ENCODE measurements around the gene ZDHHC11. TPM values are rescaled to one million over a fixed set of nuclear protein-coding genes. Genes with fewer than 3 reads are reported as not detected.

The ZDHHC11 gene, protein sequence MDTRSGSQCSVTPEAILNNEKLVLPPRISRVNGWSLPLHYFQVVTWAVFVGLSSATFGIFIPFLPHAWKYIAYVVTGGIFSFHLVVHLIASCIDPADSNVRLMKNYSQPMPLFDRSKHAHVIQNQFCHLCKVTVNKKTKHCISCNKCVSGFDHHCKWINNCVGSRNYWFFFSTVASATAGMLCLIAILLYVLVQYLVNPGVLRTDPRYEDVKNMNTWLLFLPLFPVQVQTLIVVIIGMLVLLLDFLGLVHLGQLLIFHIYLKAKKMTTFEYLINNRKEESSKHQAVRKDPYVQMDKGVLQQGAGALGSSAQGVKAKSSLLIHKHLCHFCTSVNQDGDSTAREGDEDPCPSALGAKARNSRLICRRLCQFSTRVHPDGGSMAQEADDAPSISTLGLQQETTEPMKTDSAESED
- polyA plus RNA-seq (2013, experiment 1 of 2) = 0.72 TPM
- 0.79 TPM for polyA plus RNA-seq (2013, experiment 2 of 2)

DNA sequence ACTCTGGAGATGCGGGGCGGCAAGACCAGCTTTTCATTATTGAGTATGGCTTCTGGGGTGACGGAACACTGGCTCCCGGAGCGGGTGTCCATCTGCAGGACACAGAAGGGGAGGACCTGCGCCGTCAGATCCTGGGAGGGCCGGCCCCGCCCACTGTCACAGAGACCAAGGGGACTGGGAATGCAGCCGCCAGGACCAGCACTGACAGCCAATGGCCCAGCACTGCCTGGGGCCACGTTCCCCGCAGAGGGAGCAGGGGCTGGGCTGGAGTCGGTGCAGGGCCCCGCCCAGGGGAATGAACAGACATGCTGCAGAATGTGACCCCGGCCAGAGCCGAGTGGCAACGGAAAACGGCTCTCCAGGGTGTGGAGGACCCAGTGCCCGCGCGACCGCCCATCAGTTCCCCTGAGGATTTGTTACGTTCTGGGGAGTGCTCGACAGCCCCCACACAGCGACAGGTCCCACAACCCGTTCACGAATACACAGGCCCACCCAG lies at the start of gene ZDHHC11:
Gene ZDHHC11 (minus strand): TSS at position 476 of the 496 bp plus-strand sequence. CDS start 384 bp downstream, at position 92.
- peaks cover 4 to 49% of the 10 kb centered on the region in 2 experiments for H3K27me3 ChIP-seq (ENCODE audit: control insufficient read depth in 1 of 2, insufficient read depth in 1 of 2, low read length in 2 of 2)
- H3K4me3 ChIP-seq (ENCODE audit: insufficient read depth in 1 of 2, low read depth in 1 of 2, low read length in 2 of 2) = no peak within 1 kb of the TSS
- no peak within 1 kb of the TSS for H4K91ac ChIP-seq (ENCODE audit: low read length)
- H2AFZ ChIP-seq (ENCODE audit: low read depth, low read length) = no peak within 1 kb of the TSS
- no peak within 1 kb of the TSS for H3K4me2 ChIP-seq (ENCODE audit: low read length, poor library complexity, severe bottlenecking)
- H3K79me1 ChIP-seq (replicated peaks; ENCODE audit: low read length, poor library complexity, severe bottlenecking) = no peaks in the 10 kb centered on the region
- WGBS = 89% methylated on average over 26 of the region's 27 CpGs
- no peak within 1 kb of the TSS for H3K4ac ChIP-seq (ENCODE audit: low read depth in 1 of 2, low read length in 2 of 2)
- peak within 1 kb of the TSS; percentile 29 for H3K9ac ChIP-seq (ENCODE audit: low read length)
- no peak within 1 kb of the TSS for H2BK5ac ChIP-seq (ENCODE audit: low read depth, low read length, poor library complexity, severe bottlenecking)
- peak within 1 kb of the TSS in 1 of 2 experiments; percentile 58 for H3K14ac ChIP-seq (ENCODE audit: low read length in 2 of 2)
- H3K18ac ChIP-seq (ENCODE audit: low read depth in 1 of 2, low read length in 2 of 2) = no peak within 1 kb of the TSS
- H2BK15ac ChIP-seq (ENCODE audit: low read depth, poor library complexity, severe bottlenecking) = no peak within 1 kb of the TSS
- H2AK5ac ChIP-seq (ENCODE audit: low read length, severe bottlenecking) = no peak within 1 kb of the TSS
- H2BK12ac ChIP-seq (ENCODE audit: low read length in 2 of 2) = no peak within 1 kb of the TSS
- H3K4me1 ChIP-seq (ENCODE audit: control insufficient read depth, insufficient read depth, low read depth, low read length) = peaks cover 2% of the 10 kb centered on the region
- no peaks in the 10 kb centered on the region for H3K36me3 ChIP-seq (ENCODE audit: control insufficient read depth in 1 of 2, insufficient read depth in 2 of 2, low read depth in 1 of 2, low read length in 2 of 2)
- no peak within 1 kb of the TSS for H3K23ac ChIP-seq (ENCODE audit: low read length in 2 of 2)
- no peak within 1 kb of the TSS for H3K27ac ChIP-seq (ENCODE audit: low read length, poor library complexity, severe bottlenecking)
- no peak for DNase-seq
- H4K8ac ChIP-seq (ENCODE audit: low read length) = no peak within 1 kb of the TSS
- H3K9me3 ChIP-seq (ENCODE audit: control insufficient read depth, low read length) = no peaks in the 10 kb centered on the region
- H2BK120ac ChIP-seq (ENCODE audit: low read depth, low read length) = no peak within 1 kb of the TSS

DNA sequence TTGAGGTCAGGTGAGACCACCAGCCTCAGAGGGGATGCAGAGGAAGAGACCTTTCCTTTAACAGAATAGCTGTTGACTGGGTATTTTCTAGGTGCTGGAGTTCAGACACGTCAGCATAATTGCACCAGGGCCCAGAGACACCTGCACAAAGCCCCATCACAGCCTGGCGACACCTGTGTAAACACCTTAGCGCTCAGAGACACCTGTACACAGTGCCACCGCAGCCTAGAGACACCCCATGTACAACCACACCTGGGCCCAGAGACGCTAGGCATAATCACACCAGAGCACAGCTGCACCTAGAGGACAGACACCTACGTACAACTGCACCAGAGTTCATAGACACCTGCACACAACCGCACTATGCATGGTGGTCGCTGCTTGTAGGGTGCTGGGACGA lies 42.9 kb upstream of the ZDHHC11 start:
- Histone ChIP-seq H3K4ac (ENCODE audit: low read depth in 1 of 2, low read length in 2 of 2) (no peak overlapping the region), H4K91ac (ENCODE audit: low read length) (peak overlapping the region; percentile 48), H3K4me2 (ENCODE audit: low read length, poor library complexity, severe bottlenecking) (no peak overlapping the region), H2BK5ac (ENCODE audit: low read depth, low read length, poor library complexity, severe bottlenecking) (no peak overlapping the region), H3K14ac (ENCODE audit: low read length in 2 of 2) (no peak overlapping the region), H2BK120ac (ENCODE audit: low read depth, low read length) (no peak overlapping the region), H3K27me3 (ENCODE audit: control insufficient read depth in 1 of 2, insufficient read depth in 1 of 2, low read length in 2 of 2) (no peaks in the 10 kb centered on the region), H4K8ac (ENCODE audit: low read length) (no peak overlapping the region), H3K27ac (ENCODE audit: low read length, poor library complexity, severe bottlenecking) (no peak overlapping the region), H3K23ac (ENCODE audit: low read length in 2 of 2) (no peak overlapping the region), H2BK12ac (ENCODE audit: low read length in 2 of 2) (no peak overlapping the region), H3K9ac (ENCODE audit: low read length) (peak overlapping the region; percentile 96), H2AFZ (ENCODE audit: low read depth, low read length) (no peak overlapping the region), H3K9me3 (ENCODE audit: control insufficient read depth, low read length) (no peaks in the 10 kb centered on the region), H3K4me1 (ENCODE audit: control insufficient read depth, insufficient read depth, low read depth, low read length) (peaks cover 25% of the 10 kb centered on the region), H3K36me3 (ENCODE audit: control insufficient read depth in 1 of 2, insufficient read depth in 2 of 2, low read depth in 1 of 2, low read length in 2 of 2) (peaks cover 32 to 39% of the 10 kb centered on the region in 2 experiments), H2AK5ac (ENCODE audit: low read length, severe bottlenecking) (no peak overlapping the region), H3K18ac (ENCODE audit: low read depth in 1 of 2, low read length in 2 of 2) (no peak overlapping the region), H2BK15ac (ENCODE audit: low read depth, poor library complexity, severe bottlenecking) (no peak overlapping the region), H3K79me1 (replicated peaks; ENCODE audit: low read length, poor library complexity, severe bottlenecking) (peaks cover 50% of the 10 kb centered on the region), H3K4me3 (ENCODE audit: insufficient read depth in 1 of 2, low read depth in 1 of 2, low read length in 2 of 2) (peak overlapping the region; percentile 31 to 98)
- DNase-seq = no peak
- 89% methylated on average over 9 of the region's 9 CpGs for WGBS

GRCh38 chr5:893137-893506 lies 42.3 kb upstream of the ZDHHC11 start:
- no peak for DNase-seq
- Histone ChIP-seq H3K23ac (ENCODE audit: low read length in 2 of 2) (no peak overlapping the region), H3K9me3 (ENCODE audit: control insufficient read depth, low read length) (no peaks in the 10 kb centered on the region), H2BK12ac (ENCODE audit: low read length in 2 of 2) (no peak overlapping the region), H2AK5ac (ENCODE audit: low read length, severe bottlenecking) (no peak overlapping the region), H3K9ac (ENCODE audit: low read length) (peak overlapping the region; percentile 96), H2AFZ (ENCODE audit: low read depth, low read length) (peak overlapping the region; percentile 96), H4K91ac (ENCODE audit: low read length) (no peak overlapping the region), H3K36me3 (ENCODE audit: control insufficient read depth in 1 of 2, insufficient read depth in 2 of 2, low read depth in 1 of 2, low read length in 2 of 2) (peaks cover 33 to 45% of the 10 kb centered on the region in 2 experiments), H3K4me2 (ENCODE audit: low read length, poor library complexity, severe bottlenecking) (peak overlapping the region; percentile 90), H4K8ac (ENCODE audit: low read length) (no peak overlapping the region), H3K14ac (ENCODE audit: low read length in 2 of 2) (peak overlapping the region in 1 of 2 experiments; percentile 94), H3K18ac (ENCODE audit: low read depth in 1 of 2, low read length in 2 of 2) (peak overlapping the region in 1 of 2 experiments; percentile 53), H3K4me1 (ENCODE audit: control insufficient read depth, insufficient read depth, low read depth, low read length) (peaks cover 25% of the 10 kb centered on the region), H2BK5ac (ENCODE audit: low read depth, low read length, poor library complexity, severe bottlenecking) (no peak overlapping the region), H2BK120ac (ENCODE audit: low read depth, low read length) (no peak overlapping the region), H2BK15ac (ENCODE audit: low read depth, poor library complexity, severe bottlenecking) (no peak overlapping the region), H3K4ac (ENCODE audit: low read depth in 1 of 2, low read length in 2 of 2) (no peak overlapping the region), H3K27ac (ENCODE audit: low read length, poor library complexity, severe bottlenecking) (no peak overlapping the region), H3K4me3 (ENCODE audit: insufficient read depth in 1 of 2, low read depth in 1 of 2, low read length in 2 of 2) (peak overlapping the region; percentile 98), H3K27me3 (ENCODE audit: control insufficient read depth in 1 of 2, insufficient read depth in 1 of 2, low read length in 2 of 2) (no peaks in the 10 kb centered on the region), H3K79me1 (replicated peaks; ENCODE audit: low read length, poor library complexity, severe bottlenecking) (peaks cover 50% of the 10 kb centered on the region)
- WGBS = 1% methylated on average over 31 of the region's 31 CpGs

All from mesenchymal stem cell (in vitro differentiated cells and primary cell).